NT2/D1 (cell line): ENCODE measurements around the gene TMEM43.

ENCODE experiments used
- DNase-seq: peaks from one replicate; pipeline ENCODE4 v3.0.0-alpha.2; 2011; ENCODE audit warnings: low read depth, low spot score
- H3K27me3 ChIP-seq: 2 replicates; pipeline ENCODE4 v1.6.0; 2011; ENCODE audit warnings: mild to moderate bottlenecking; ENCODE audit not compliant: insufficient read length, insufficient read depth
- H3K36me3 ChIP-seq: 2 replicates; pipeline ENCODE4 v1.6.1; 2011; ENCODE audit warnings: mild to moderate bottlenecking, low read length, mixed read lengths; ENCODE audit not compliant: insufficient read depth, insufficient read length
- H3K4me1 ChIP-seq: 2 replicates; pipeline ENCODE4 v1.5.1; 2011; ENCODE audit not compliant: insufficient read depth, insufficient read length
- H3K4me3 ChIP-seq: 2 replicates; pipeline ENCODE4 v1.5.1; 2011; ENCODE audit warnings: low read depth; ENCODE audit not compliant: insufficient read length
- H3K9ac ChIP-seq: 2 replicates; pipeline ENCODE4 v1.6.0; 2011; ENCODE audit warnings: low read depth; ENCODE audit not compliant: insufficient read length
- H3K9me3 ChIP-seq: 2 replicates; pipeline ENCODE4 v1.5.1; 2011; ENCODE audit warnings: mild to moderate bottlenecking, low read length; ENCODE audit not compliant: insufficient read depth
- SUZ12 ChIP-seq: IDR thresholded peaks from 2 replicates; pipeline ENCODE4 v1.6.1; 2011; ENCODE audit not compliant: insufficient read length, insufficient read depth; ENCODE audit errors: extremely low read depth
- YY1 ChIP-seq: IDR thresholded peaks from 2 replicates; pipeline ENCODE4 v1.6.1; 2011; ENCODE audit not compliant: insufficient read length, insufficient read depth
- ZNF274 ChIP-seq: IDR thresholded peaks from 2 replicates; pipeline ENCODE4 v1.6.1; 2011; ENCODE audit warnings: mild to moderate bottlenecking, low read depth, low read length

The TMEM43 gene

DNA sequence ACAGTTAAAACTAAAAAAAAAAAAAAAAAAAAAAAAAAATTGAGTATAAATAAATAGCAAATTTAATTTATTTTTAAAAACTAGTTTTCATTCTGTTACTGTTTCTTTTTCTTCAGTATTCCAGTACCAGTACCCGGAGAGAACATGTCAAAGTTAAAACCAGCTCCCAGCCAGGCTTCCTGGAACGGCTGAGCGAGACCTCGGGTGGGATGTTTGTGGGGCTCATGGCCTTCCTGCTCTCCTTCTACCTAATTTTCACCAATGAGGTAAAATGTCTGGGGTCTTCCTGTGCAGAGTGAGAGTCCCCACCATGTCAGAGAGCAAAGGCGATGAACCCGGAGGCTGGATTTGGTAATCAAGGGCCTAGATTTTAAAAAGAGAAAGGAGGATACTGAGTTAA lies 4.4 kb downstream of the TMEM43 start:
- H3K27me3 ChIP-seq: no peaks in the 10 kb centered on the region
- peaks cover 84% of the 10 kb centered on the region for H3K36me3 ChIP-seq
- no peak overlapping the region for H3K4me3 ChIP-seq
- no peaks in the 10 kb centered on the region for H3K9me3 ChIP-seq
- no peak overlapping the region for H3K9ac ChIP-seq
- TF ChIP-seq ZNF274 (no peak), YY1 (no peak), SUZ12 (no peak)
- DNase-seq: no peak
- peaks cover 5% of the 10 kb centered on the region for H3K4me1 ChIP-seq

- no peak overlapping the region for H3K9ac ChIP-seq
- no peaks in the 10 kb centered on the region for H3K27me3 ChIP-seq
- peaks cover 5% of the 10 kb centered on the region for H3K4me1 ChIP-seq
- H3K4me3 ChIP-seq: no peak overlapping the region
- no peak for DNase-seq
- no peak for TF ChIP-seq YY1
- no peak for TF ChIP-seq ZNF274
- TF ChIP-seq SUZ12: no peak
- H3K9me3 ChIP-seq: no peaks in the 10 kb centered on the region
- H3K36me3 ChIP-seq: peaks cover 93% of the 10 kb centered on the region
These were observed 5.4 kb downstream of the TMEM43 start for GRCh38 chr3:14130230-14130629.

DNA sequence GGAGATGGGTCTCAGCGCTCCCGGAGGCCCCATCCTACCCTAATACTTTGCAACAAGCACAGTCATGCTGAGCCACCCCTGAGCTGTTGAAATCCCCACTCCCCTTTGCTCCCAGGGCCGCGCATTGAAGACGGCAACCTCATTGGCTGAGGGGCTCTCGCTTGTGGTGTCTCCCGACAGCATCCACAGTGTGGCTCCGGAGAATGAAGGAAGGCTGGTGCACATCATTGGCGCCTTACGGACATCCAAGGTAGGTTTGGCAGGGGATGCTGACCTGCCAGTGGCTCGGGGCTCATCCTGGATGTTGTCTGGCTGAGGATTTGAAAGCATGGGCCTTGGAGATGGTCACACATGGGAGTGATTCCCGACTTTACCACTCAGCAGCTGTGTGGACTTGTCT lies 5.9 kb downstream of the TMEM43 start:
- Histone ChIP-seq H3K9me3 (no peaks in the 10 kb centered on the region), H3K4me3 (no peak overlapping the region), H3K4me1 (peaks cover 5% of the 10 kb centered on the region), H3K9ac (no peak overlapping the region), H3K36me3 (peaks cover 98% of the 10 kb centered on the region), H3K27me3 (no peaks in the 10 kb centered on the region)
- DNase-seq: no peak
- TF ChIP-seq SUZ12 (no peak), YY1 (no peak), ZNF274 (no peak)

- Histone ChIP-seq H3K36me3 (peaks cover 100% of the 10 kb centered on the region), H3K27me3 (no peaks in the 10 kb centered on the region), H3K9ac (no peak overlapping the region), H3K4me1 (peaks cover 5% of the 10 kb centered on the region), H3K4me3 (no peak overlapping the region), H3K9me3 (no peaks in the 10 kb centered on the region)
- no peak for TF ChIP-seq SUZ12
- no peak for TF ChIP-seq YY1
- no peak for TF ChIP-seq ZNF274
- no peak for DNase-seq
These were observed 6.3 kb downstream of the TMEM43 start for GRCh38 chr3:14131134-14131533.

- Histone ChIP-seq H3K9me3 (no peaks in the 10 kb centered on the region), H3K36me3 (peaks cover 100% of the 10 kb centered on the region), H3K4me3 (no peak overlapping the region), H3K27me3 (no peaks in the 10 kb centered on the region), H3K9ac (no peak overlapping the region), H3K4me1 (no peaks in the 10 kb centered on the region)
- TF ChIP-seq SUZ12: no peak
- TF ChIP-seq YY1: no peak
- TF ChIP-seq ZNF274: no peak
- no peak for DNase-seq
These were observed 7.3 kb downstream of the TMEM43 start for GRCh38 chr3:14132120-14132519.

DNA sequence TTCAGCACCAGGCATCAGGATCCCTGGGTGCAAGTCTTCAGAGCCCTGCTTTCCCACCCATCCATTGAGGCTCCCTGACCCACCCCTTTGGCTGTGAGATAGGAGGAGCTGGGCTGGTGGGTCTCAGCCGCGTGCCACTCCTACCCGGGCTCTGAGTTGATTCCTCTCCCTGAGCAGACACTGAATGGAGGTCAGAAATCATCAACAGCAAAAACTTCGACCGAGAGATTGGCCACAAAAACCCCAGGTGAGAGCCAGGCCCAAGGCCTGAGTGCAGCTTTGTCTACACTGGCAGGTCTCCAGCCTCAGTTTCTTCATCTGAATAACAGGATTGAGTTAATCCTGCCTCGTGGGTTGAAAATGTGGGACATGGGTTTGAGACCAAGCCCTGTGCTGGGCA lies 7.8 kb downstream of the TMEM43 start:
- Histone ChIP-seq H3K27me3 (no peaks in the 10 kb centered on the region), H3K4me1 (no peaks in the 10 kb centered on the region), H3K9me3 (no peaks in the 10 kb centered on the region), H3K9ac (no peak overlapping the region), H3K36me3 (peaks cover 100% of the 10 kb centered on the region), H3K4me3 (no peak overlapping the region)
- DNase-seq: no peak
- no peak for TF ChIP-seq YY1
- no peak for TF ChIP-seq ZNF274
- TF ChIP-seq SUZ12: no peak

- TF ChIP-seq ZNF274: no peak
- no peak for TF ChIP-seq YY1
- TF ChIP-seq SUZ12: no peak
- Histone ChIP-seq H3K4me3 (no peak overlapping the region), H3K36me3 (peaks cover 100% of the 10 kb centered on the region), H3K9ac (no peak overlapping the region), H3K4me1 (no peaks in the 10 kb centered on the region), H3K27me3 (no peaks in the 10 kb centered on the region), H3K9me3 (no peaks in the 10 kb centered on the region)
- no peak for DNase-seq
These were observed 8.4 kb downstream of the TMEM43 start for GRCh38 chr3:14133188-14133800.

- Histone ChIP-seq H3K9me3 (no peaks in the 10 kb centered on the region), H3K36me3 (peaks cover 100% of the 10 kb centered on the region)
- TF ChIP-seq ZNF274 (no peak), YY1 (no peak)
These were observed 9.0 kb downstream of the TMEM43 start for GRCh38 chr3:14133876-14134275.

More at GRCh38 chr3:14133876-14134275, 9.0 kb downstream of the TMEM43 start:
- DNase-seq: no peak
- Histone ChIP-seq H3K27me3 (no peaks in the 10 kb centered on the region), H3K4me1 (no peaks in the 10 kb centered on the region), H3K9ac (no peak overlapping the region), H3K4me3 (no peak overlapping the region)
